Measurements from ENCODE around the gene ZW10.

DNA sequence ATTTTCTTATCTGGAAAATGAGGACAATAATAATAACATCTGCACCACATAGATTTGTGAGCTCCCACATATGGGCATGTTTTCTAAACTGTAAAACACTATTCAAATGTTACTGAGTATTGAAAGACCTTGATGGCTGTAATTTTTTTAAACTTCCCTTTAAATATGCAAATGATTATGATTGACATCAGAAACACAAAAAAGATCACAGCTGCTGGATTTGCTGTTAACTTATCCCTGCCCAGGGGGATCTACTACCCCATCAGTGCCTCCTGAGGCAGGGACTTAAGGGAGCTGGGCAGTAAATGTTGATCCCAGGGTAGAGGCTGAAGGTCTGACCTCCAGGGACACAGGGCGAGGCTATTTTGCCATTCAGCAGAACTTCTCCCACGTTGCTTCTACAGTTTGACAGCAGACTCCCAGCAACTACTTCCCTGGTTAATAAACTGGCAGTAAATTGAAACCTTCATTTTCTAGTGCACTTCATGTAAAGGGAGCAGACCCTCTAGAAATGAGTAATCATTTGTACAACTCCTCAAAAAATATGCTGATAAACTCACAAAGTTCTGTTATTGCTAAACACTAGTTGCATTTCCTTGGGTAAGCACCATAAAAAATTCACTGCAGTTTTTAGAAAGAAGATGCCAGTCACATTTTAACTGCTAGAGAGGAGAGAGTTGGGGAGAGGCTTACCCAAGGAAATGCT is 87.7 kb downstream of the ZW10 start:
- TF ChIP-seq POLR2A (IDR thresholded peaks at IDR 0.05; ENCODE audit: low read depth, low read length) (no peak), POLR2AphosphoS5 (IDR thresholded peaks at IDR 0.05; ENCODE audit: low read depth, low read length) (no peak), TAF1 (IDR thresholded peaks at IDR 0.05; ENCODE audit: low read depth, low read length) (no peak), POU2F2 (IDR thresholded peaks at IDR 0.05; ENCODE audit: low read depth, low read length) (no peak)

All from GM12891 (cell line).